ENCODE results near the gene USH2A.

Gene USH2A

GRCh38 chr1:215772151-215772550, 651.1 kb downstream of the USH2A start:
- DNase-seq = no peak

DNA sequence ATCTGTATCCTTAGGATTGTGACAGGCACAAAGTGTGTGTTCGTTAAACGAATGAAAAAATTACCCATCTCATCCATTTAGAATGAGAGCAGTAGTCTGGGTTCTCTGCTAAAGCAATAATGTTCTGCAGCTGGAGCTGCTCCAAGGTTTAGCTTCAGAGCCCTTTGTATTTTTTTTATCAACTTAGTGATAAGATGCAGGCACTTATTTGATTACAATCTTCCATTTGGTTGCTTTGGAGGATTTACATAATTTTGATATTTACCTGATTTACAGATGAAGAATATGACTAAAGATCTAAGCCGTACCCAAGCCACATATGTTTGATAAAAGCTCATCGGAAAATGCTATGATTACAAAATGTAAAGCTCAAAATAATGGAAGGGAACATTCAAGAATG, 654.9 kb downstream of the USH2A start:
- DNase-seq = no peak

DNA sequence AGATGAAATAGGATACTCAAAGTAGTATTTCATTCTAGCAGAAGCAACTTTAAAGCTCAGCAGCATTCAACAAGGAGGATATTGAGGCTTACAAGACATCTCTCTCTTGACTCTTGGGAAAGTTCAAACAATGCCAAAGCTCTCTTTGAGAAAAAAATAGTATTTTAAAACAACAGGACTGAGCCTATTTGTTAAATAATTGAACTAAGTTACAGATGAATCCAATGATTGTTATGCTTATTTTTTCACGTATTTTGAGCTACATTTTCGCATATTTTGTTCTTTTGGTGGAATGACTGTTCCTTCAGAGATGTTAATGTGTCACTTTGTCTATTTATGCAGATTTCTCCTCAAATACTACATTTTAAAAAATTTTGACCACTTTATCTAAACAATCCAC, 655.5 kb downstream of the USH2A start:
- no peak for DNase-seq

DNA sequence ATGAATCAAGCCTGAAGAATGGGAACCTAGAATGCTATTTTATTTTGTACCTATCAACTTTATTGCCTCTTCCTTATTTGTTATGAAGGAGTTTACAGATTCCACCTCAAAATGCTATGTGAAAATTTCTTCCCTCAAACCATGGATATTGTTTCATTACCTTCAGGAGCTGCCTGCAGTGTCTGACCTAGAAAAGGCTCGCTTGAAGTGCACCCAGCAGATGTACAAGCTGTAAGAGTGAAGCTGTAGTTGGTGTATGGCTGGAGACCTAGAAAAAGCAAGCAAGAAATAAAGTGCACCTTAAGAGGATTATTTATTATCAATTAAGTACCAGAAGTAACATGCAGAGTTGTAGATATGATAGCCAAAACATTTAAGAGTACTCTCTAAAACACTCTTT, 656.7 kb downstream of the USH2A start:
- no peak for DNase-seq

DNA sequence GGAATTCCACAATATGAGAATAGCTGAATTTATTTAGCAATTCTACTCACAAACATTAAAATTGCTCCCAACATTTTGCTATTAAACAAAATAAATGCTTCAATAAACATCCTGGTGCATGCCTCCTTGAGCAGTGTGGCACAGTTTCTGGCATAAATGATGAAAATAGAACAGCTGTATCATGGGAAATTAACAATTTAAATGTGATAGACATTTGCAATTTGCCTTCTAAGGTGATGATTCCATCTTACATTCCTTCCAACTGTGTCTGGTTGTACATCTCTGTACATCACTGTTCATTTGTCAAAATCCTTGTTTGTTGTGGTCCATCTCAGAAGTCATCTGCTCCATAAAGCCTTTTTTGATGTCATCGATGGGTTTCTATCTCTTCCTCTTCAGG, 657.4 kb downstream of the USH2A start:
- DNase-seq = no peak

DNA sequence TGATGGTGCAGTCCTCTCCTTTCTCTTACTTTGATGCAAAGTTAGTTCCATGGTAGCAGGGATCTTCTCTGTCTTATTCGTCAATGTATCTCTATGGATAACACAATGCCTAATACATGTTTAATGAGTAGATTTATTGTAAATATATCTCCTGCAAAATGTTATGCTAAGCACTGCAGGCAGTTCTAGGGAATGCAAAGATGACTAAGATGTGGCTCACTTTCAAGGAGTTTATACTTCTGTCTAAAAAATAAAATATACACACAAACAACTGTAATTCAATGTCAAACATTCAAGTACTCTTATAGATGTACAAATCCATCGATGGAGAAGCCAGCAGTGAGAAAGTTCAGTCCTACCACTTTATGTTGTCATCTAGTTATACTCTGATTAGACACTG, 661.8 kb downstream of the USH2A start:
- no peak for DNase-seq

DNA sequence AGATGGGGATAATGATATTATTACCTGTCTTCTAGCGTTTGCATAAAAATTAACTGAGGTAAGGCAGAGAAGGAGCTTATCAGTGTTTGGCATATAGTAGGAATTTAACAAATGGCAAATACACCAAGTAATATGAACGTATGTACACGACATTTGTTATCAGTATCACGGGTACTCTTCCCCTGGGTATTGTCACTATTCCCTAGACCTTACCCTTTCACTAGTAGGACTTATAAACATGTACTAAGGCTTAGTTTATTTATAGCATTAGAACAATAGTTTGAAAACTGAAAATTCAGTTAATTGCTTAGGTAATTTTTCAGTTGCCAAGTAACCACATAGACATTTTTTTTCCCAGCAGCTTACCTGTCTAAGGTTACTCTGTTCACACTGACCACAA, 669.1 kb downstream of the USH2A start:
- DNase-seq = no peak

DNA sequence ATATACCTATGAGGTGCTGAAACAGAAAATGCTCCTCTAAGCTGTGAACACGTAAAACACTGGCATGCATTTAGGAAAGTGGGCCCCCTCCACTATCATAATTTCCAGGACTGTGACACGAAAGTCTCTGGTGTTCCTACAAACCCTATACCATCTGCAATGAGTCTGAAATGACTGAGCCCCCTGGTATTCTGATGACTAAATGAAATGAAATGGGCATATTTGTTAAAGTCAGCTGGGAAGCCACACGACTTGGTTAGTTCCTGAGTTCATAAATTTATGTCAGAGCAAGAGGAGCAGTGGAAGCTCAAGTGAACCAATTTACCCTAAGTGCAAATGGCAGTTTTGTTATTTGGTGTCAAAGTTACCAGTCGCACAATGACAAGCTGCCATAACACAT, 673.8 kb downstream of the USH2A start:
- DNase-seq = no peak

- DNase-seq = no peak
These were observed 674.8 kb downstream of the USH2A start for GRCh38 chr1:215748431-215748830.

GRCh38 chr1:215744419-215744818, 678.8 kb downstream of the USH2A start:
- DNase-seq = no peak

GRCh38 chr1:215739025-215739424, 684.2 kb downstream of the USH2A start:
- DNase-seq = no peak

- no peak for DNase-seq
These were observed 691.5 kb downstream of the USH2A start for GRCh38 chr1:215731699-215732098.

- DNase-seq = no peak
These were observed 692.6 kb downstream of the USH2A start for GRCh38 chr1:215730600-215730999.

- no peak for DNase-seq
These were observed 695.1 kb downstream of the USH2A start for GRCh38 chr1:215728169-215728568.

- DNase-seq = no peak
These were observed 703.1 kb downstream of the USH2A start for GRCh38 chr1:215720126-215720525.

- DNase-seq = no peak
These were observed 703.7 kb downstream of the USH2A start for GRCh38 chr1:215719552-215719951.

DNA sequence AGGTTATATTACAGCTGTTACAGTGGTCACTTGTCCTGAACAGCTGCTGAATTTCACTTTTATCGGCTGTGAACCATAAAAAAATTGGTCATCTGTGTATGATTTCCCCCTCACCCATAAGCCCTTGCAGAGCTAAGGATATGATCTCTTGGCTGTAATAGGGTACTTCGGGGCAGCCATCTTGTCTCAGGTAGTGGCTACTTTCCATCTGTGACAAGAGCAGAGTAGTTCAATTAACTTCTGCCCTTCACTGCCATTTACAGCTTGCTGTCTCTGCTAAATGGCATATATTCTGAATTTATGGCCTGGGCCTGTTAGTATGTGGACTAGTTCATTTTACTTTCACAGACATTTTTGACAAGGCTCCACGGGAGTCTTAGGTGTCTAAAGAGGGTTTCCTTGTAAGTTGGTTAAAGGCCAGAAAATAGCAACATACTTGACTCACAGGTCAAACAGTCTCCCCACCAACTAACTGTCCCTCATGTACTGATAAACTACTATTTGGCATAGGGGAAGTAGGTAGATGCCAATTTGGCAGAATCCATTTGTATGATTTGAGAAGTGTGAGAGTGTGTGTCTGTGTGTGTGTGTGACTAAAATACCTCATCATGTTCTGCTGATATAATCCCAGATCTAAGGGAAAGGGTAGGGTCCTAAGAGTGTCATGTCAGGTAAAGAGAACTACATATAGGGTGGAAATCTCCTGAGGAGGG, 704.5 kb downstream of the USH2A start:
- no peak for DNase-seq

GRCh38 chr1:215717677-215718426, 705.4 kb downstream of the USH2A start:
- DNase-seq = no peak

DNA sequence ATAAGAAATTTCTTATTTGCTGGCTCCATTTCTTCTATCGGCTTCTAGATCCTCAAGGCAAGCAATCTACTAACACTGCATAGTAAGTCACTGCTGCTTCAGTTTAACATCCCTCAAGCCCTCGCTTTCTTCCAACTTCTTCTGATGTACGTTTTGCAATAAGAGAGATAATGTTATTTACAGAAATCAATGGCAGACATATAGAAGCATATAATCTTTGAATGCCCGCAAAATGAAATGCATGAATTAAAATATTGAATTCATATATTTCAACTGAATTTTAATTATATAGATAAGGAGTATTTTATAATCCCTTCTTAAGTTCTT, 712.4 kb downstream of the USH2A start:
- DNase-seq = no peak

GRCh38 chr1:215710036-215710898, 713.0 kb downstream of the USH2A start:
- DNase-seq = no peak

DNA sequence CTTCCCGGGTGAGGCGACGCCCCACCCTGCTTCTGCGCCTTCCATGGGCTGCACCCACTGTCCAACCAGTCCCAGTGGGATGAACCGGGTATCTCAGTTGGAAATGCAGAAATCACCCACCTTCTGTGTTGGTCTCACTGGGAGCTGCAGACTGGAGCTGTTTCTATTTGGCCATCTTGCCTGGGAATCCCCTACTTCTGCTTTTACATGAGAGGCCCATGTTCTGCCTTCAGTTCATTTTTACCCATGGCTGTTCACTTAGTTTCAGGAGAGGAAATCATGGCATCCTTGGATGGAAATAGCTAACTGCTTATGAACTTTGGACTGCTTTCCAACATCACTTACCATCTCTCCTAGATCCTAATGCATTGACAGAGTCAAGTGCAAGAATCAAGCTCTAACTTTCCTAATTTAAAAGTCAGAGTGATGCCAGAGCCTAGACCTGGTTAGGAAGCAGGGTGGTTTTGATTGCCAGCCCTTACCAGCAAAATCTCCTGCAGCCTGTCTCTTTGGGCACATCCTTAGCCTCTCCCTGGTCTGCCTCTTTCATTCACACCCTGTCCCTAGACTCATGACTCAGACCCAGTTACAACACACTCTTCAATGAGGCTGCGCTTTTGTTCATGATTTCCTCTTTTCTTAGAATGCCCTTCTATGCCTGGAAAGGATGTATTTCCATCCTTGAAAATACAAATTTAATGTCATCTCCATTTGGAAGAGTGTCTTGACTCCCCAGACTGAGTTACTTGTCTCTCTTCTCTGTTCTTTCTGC, 719.0 kb downstream of the USH2A start:
- no peak for DNase-seq

DNA sequence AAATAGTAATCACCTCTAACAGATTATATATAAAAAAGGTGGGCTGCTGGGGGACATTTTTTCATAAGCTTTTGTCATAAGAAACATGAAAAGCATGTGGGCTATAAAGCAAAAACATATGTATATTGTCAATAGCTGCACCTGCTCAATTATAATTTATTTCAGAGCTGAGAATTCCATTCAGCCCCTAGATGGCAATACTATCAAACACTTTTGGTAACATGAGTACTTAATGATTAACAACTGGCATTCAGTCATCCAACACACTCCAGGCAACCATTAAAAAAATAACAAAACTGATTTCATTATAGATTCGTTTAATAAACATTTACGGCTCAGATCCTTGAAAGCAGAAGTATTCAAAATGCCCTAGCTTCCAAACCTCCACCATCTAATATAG, 741.0 kb downstream of the USH2A start:
- no peak for DNase-seq

DNA sequence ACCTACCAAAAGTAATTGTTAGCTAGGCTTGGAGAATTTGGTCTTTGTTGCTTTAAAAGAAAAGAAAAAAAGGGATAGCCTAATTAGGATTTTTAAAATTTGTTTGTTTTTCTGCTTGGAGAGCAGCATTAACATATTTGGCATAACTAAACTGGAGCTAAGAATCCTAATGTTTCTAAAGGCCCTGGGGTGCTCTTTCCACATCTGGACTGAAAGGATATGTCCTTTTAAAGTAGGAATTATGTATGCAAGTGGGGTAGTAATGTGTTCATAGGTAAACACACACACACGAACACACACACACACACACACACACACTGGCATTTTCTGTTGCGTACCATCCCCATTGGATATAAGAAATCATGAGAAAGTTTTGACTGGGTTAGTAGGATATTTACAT, 742.2 kb downstream of the USH2A start:
- no peak for DNase-seq

Data from effector CD4-positive, alpha-beta T cell (primary cell).